Kidney (tissue), 14 donors: ENCODE results near the gene SESN1. TPM values are rescaled to one million over a fixed set of nuclear protein-coding genes. Genes with fewer than 3 reads are reported as not detected.

ENCODE experiments used
- DNase-seq, 5 donors: peaks; one replicate each; pipeline ENCODE4 v3.0.0-alpha.2; 2013 to 2020
- FAIRE-seq: peaks from 2 replicates; lab custom pipeline; 2012; peaks lifted over from hg19 to GRCh38; lab: Jason Lieb, UNC
- H3K27ac ChIP-seq, 2 donors: one replicate each; pipeline ENCODE4 v1.7.0; 2013; ENCODE audit warnings: low read depth in 2 of 2, low read length in 2 of 2, inconsistent platforms in 1 of 2
- H3K27me3 ChIP-seq: one replicate; pipeline ENCODE4 v1.7.1; 2013; ENCODE audit warnings: low read length, inconsistent platforms; ENCODE audit not compliant: control insufficient read depth, insufficient read depth
- H3K36me3 ChIP-seq, 3 donors: one replicate each; pipeline versions ENCODE4 v1.7.0 to v1.7.1; 2013; ENCODE audit warnings: low read length in 3 of 3, control low read depth in 1 of 3, inconsistent platforms in 1 of 3; ENCODE audit not compliant: insufficient read depth in 3 of 3, control insufficient read depth in 2 of 3
- H3K4me1 ChIP-seq, 3 donors: one replicate each; pipeline versions ENCODE4 v1.7.0 to v1.7.1; 2013; ENCODE audit warnings: low read length in 3 of 3, inconsistent platforms in 1 of 3, low read depth in 1 of 3; ENCODE audit not compliant: control insufficient read depth in 2 of 3, insufficient read depth in 2 of 3
- H3K4me3 ChIP-seq, 3 donors: one replicate each; pipeline versions ENCODE4 v1.7.0 to v1.8.1; 2013; ENCODE audit warnings: low read length in 3 of 3, control low read depth in 1 of 3, inconsistent platforms in 1 of 3
- H3K9ac ChIP-seq, 3 donors: one replicate each; pipeline versions ENCODE4 v1.7.0 to v1.7.1; 2013; ENCODE audit warnings: low read length in 3 of 3, control low read depth in 1 of 3, inconsistent platforms in 1 of 3
- H3K9me3 ChIP-seq, 3 donors: one replicate each; pipeline versions ENCODE4 v1.7.0 to v1.7.1; 2013; ENCODE audit warnings: low read length in 3 of 3, control low read depth in 1 of 3, inconsistent platforms in 1 of 3; ENCODE audit not compliant: control insufficient read depth in 2 of 3, insufficient read depth in 1 of 3
- CTCF ChIP-seq: IDR thresholded peaks from 3 replicates; pipeline ENCODE4 v1.5.1; 2012; ENCODE audit warnings: mild to moderate bottlenecking, moderate library complexity, borderline replicate concordance; ENCODE audit not compliant: insufficient read depth; ENCODE audit errors: extremely low read depth
- intact Hi-C: fragments of 100-400 bp; cut with DNase I; formaldehyde crosslinking; loops from one replicate; pipeline ENCODE4 v1.11.1; 2022
- polyA plus RNA-seq: library from polyadenylated mRNA; stranded (reverse); fragments of 350-450 nt; fragmentation: Illumina TruSeq; extraction: RNeasy Lipid Tissue Mini Kit (QIAGEN cat#74804); gene quantifications from one replicate; pipeline ENCODE4 v1.2.3, GENCODE V29; 2014; ENCODE audit warnings: low read depth, low replicate concordance; ENCODE audit not compliant: insufficient read depth
- total RNA-seq: library from RNA; stranded (reverse); fragmentation: NEBNext Ultra II Directional; extraction: Animal tissue kit (Norgen Biotek cat#: 25700); gene quantifications from one replicate; pipeline ENCODE4 v1.2.1, GENCODE V29; 2021
- donor health status: control.
- donor health status: control.
- donor health status: control.
- donor health status: control.
- donor health status: control.
- donor health status: DM: yes; HTN: yes; CAD: no.
- donor health status: Normal renal cell carcinoma (clear cell type).

SESN1 gene
- total and polyA plus RNA-seq, 2 donors from 2014 or later: 14.8 to 26.0 TPM

- Histone ChIP-seq H3K27me3 (no peaks in the 10 kb centered on the region), H3K4me3 (no peak overlapping the region), H3K4me1 (peaks cover 0 to 6% (median 2%) of the 10 kb centered on the region in 3 donors), H3K9ac (no peak overlapping the region), H3K36me3 (no peaks in the 10 kb centered on the region), H3K9me3 (no peaks in the 10 kb centered on the region), H3K27ac (no peak overlapping the region)
- DNase-seq: no peak
- no peak for TF ChIP-seq CTCF
- intact Hi-C loops: no loop called here
- no peak for FAIRE-seq
Observed at GRCh38 chr6:109081026-109081425, 13.6 kb downstream of the SESN1 start.

GRCh38 chr6:109079981-109080380 lies 14.7 kb downstream of the SESN1 start:
- no peak for TF ChIP-seq CTCF
- H3K36me3 ChIP-seq: no peaks in the 10 kb centered on the region
- H3K9me3 ChIP-seq: no peaks in the 10 kb centered on the region
- no peak overlapping the region for H3K9ac ChIP-seq
- no peak overlapping the region for H3K4me3 ChIP-seq
- H3K27me3 ChIP-seq: no peaks in the 10 kb centered on the region
- intact Hi-C loops: no loop called here
- H3K4me1 ChIP-seq: peaks cover 0 to 6% (median 2%) of the 10 kb centered on the region in 3 donors
- no peak for FAIRE-seq
- no peak overlapping the region for H3K27ac ChIP-seq
- DNase-seq: peak in 1 of 5 donors; percentile 51

GRCh38 chr6:109076377-109076776 lies 18.3 kb downstream of the SESN1 start:
- Histone ChIP-seq H3K27me3 (no peaks in the 10 kb centered on the region), H3K9ac (no peak overlapping the region), H3K4me3 (no peak overlapping the region), H3K36me3 (no peaks in the 10 kb centered on the region), H3K4me1 (peaks cover 0 to 12% (median 2%) of the 10 kb centered on the region in 3 donors), H3K9me3 (no peaks in the 10 kb centered on the region), H3K27ac (no peak overlapping the region)
- FAIRE-seq: no peak
- TF ChIP-seq CTCF: no peak
- peak in 1 of 5 donors; percentile 21 for DNase-seq
- intact Hi-C loops: no loop called here

- Histone ChIP-seq H3K9ac (no peak overlapping the region), H3K9me3 (no peaks in the 10 kb centered on the region), H3K27ac (no peak overlapping the region), H3K4me1 (peaks cover 0 to 12% (median 2%) of the 10 kb centered on the region in 3 donors), H3K4me3 (no peak overlapping the region), H3K27me3 (no peaks in the 10 kb centered on the region), H3K36me3 (no peaks in the 10 kb centered on the region)
- intact Hi-C loops: no loop called here
- DNase-seq (no peak), FAIRE-seq (no peak)
- no peak for TF ChIP-seq CTCF
Observed at GRCh38 chr6:109075934-109076333, 18.7 kb downstream of the SESN1 start.
